Islet precursor cell (in vitro differentiated cells): ENCODE results near the gene INTS4.
"Not testable (repeated sequence)": the region's sequence is repeated elsewhere in the genome, so short reads cannot be mapped to it uniquely, and the experiment has no call there.

ENCODE experiments used
- DNase-seq: peaks from one replicate; pipeline ENCODE4 v3.0.0-alpha.2; 2018

INTS4 gene

GRCh38 chr11:78023426-78023825 is 29.0 kb upstream of the INTS4 start:
- no peak for DNase-seq

GRCh38 chr11:78022397-78023396 is 28.2 kb upstream of the INTS4 start, which contains the start of gene KCTD14:
KCTD14 (minus strand) TSS chr11:78023276; CDS start chr11:78023249, 27 bp downstream.
- DNase-seq, result peak; percentile 91

- DNase-seq, result no peak
Measured at GRCh38 chr11:78021611-78022010, 27.1 kb upstream of the INTS4 start.

- no peak for DNase-seq
Measured at GRCh38 chr11:78020246-78020645, 25.8 kb upstream of the INTS4 start.

- DNase-seq, result peak; percentile 67
Measured at GRCh38 chr11:78019808-78020207, 25.3 kb upstream of the INTS4 start.

- DNase-seq, result no peak
Measured at GRCh38 chr11:78015878-78016277, 21.4 kb upstream of the INTS4 start.

GRCh38 chr11:78014937-78015520 is 20.6 kb upstream of the INTS4 start:
- DNase-seq, result not testable (repeated sequence)

GRCh38 chr11:78011301-78011700 is 16.8 kb upstream of the INTS4 start:
- no peak for DNase-seq

GRCh38 chr11:78010755-78011154 is 16.3 kb upstream of the INTS4 start:
- DNase-seq, result no peak

- DNase-seq, result no peak
Measured at GRCh38 chr11:78010304-78010703, 15.8 kb upstream of the INTS4 start.

GRCh38 chr11:78009062-78009461 is 14.6 kb upstream of the INTS4 start:
- no peak for DNase-seq

- DNase-seq, result peak; percentile 79
Measured at GRCh38 chr11:78000193-78000592, 5.7 kb upstream of the INTS4 start.

- DNase-seq, result no peak
Measured at GRCh38 chr11:77999446-78000030, 5.1 kb upstream of the INTS4 start.

GRCh38 chr11:77993902-77994301 is 566 bp downstream of the INTS4 start:
- DNase-seq, result no peak

GRCh38 chr11:77990981-77991380 is 3.5 kb downstream of the INTS4 start:
- DNase-seq, result no peak

GRCh38 chr11:77986456-77986855 is 8.0 kb downstream of the INTS4 start:
- not testable (repeated sequence) for DNase-seq

GRCh38 chr11:77981346-77981947 is 13.0 kb downstream of the INTS4 start:
- DNase-seq, result no peak

- no peak for DNase-seq
Measured at GRCh38 chr11:77968337-77968736, 26.1 kb downstream of the INTS4 start.

GRCh38 chr11:77967753-77968152 is 26.7 kb downstream of the INTS4 start:
- no peak for DNase-seq

- no peak for DNase-seq
Measured at GRCh38 chr11:77967121-77967520, 27.3 kb downstream of the INTS4 start.

- no peak for DNase-seq
Measured at GRCh38 chr11:77966338-77966737, 28.1 kb downstream of the INTS4 start.

- no peak for DNase-seq
Measured at GRCh38 chr11:77959434-77959833, 35.0 kb downstream of the INTS4 start.

- DNase-seq, result not testable (repeated sequence)
Measured at GRCh38 chr11:77958583-77959177, 35.8 kb downstream of the INTS4 start.
